HG03025 (cell line): Measurements from ENCODE around the gene XK.
"Not testable (repeated sequence)": the region's sequence is repeated elsewhere in the genome, so short reads cannot be mapped to it uniquely, and the experiment has no call there.

Experiments
- ATAC-seq: cut with Tn5 transposase; IDR thresholded peaks from one replicate; pipeline ENCODE4 v1.9.1; 2021; ENCODE audit warnings: mild to moderate bottlenecking, moderate library complexity; ENCODE audit not compliant: unreplicated experiment, low FRiP score

XK gene

DNA sequence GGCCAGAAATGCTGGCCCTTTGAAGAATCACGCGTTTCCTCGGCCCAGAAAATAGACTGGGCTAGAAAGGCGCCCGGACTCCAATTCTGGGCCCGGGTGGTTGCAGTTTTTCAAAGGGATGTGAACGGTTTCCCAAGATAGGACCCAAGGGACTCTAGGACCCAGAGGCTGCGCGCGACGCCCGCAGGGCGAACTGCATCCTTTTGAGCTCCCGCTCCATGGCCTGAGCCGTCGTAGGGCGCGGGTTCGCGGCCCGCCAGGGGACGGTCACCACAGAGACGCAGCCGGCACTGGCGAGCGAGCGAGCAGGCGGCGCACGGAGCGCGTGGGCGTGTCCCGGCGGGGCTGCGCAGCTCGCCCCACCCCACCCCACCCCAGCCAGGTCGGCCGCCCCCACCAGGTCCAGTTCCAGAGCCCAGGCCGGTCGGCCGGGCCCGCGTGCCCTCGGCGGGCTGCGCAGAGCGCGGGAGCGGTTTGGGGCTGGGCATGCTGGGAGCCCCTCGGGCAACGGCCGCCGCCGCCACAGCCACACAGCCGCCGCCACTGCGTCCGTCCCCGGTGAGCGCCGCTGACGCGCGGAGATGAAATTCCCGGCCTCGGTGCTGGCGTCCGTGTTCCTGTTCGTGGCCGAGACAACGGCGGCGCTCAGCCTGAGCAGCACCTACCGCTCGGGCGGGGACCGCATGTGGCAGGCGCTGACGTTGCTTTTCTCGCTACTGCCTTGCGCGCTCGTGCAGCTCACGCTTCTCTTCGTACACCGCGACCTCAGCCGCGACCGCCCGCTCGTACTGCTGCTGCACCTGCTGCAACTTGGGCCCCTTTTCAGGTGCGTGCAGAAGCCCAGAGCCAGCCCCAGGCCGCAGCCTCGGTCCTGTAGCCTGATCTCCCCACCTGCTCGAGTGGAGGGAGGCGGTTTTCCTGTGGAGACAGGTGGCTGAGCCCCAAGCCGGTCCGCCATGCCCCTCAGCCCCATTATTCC is at the start of gene XK:
Gene XK, plus strand, starts transcription at position 411 of the 979 bp plus-strand sequence. Its CDS starts 171 bp downstream, at position 582.
- peak; percentile 48 for ATAC-seq

- no peak for ATAC-seq
These were observed 47.5 kb upstream of the XK start for GRCh38 chrX:37638047-37638446.

DNA sequence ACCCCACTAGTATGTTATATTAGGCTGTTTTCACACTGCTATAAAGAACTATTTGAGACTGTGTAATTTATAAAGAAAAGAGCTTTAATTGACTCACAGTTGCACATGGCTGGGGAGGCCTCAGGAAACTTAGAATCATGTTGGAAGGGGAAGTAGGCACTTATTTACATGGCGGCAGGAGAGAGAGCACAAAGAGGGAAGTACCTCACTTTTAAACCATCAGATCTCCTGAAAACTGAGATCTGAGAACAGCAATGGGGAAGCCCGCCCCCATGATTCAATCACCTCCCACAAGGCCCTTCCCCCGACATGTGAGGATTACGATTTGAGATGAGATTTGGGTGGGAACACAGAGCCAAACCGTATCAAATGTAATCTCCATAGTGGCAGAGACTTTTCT is 45.4 kb upstream of the XK start:
- no peak for ATAC-seq

DNA sequence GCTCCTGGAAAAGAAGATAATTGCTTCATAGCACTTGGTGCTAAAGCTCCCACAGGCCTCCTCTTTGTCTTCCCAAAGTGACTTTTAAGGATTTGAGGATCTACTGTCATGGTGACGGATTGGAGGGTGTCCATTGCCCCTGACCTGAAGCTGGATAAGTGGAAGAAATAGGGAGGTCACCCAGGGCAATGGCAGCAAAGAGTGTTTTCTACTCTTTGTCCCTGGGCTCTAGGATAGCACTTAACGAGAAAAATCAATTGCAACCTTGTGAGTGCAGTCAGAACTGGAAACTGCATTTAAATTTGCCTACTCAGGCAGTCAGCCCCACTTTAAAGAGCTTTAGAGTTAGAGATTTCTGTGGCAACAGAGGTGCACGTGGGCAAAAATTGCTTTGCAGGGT is 43.7 kb upstream of the XK start:
- no peak for ATAC-seq

DNA sequence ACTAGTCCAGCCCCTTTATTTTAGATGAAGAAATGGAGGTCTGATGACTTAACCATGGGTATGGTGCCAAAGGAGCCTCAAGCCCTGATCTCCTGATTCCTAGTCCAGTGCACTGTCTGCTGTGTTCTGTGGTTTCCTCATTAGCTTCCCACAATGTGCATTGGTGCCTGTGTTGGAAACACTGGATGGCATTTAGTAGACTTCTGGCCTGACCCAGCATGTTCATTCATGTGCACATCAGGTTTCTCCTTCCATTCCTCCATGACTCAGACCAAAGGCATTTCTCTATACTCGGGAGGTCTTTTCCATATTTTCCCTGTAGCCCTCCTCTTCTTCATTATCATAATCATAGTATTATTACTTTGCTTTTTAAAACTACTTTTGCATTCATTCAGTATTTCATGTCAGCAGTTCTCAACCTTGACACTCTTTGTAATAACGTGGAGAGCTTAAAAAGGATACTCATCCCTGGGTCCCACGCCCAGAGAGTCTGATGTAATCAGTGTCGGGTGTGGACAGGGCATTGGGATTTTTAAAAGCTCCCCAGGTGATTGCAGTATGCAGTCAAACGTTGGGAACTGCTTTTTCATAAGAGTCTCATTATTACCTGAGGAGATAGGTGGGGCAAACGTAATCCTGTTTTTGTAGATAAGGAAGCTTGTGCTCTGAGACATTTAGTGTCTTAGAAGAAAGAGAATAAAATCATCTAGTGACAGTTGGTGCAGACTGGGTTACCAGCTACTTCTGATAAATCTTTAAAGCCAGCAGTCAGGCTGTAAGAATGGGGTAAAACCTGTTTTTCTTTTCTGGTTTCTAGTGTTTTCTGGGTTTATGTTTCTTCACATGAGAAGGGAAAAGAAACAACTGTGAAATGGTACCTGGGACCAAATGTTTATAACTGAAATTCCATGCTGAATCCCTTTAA is 40.9 kb upstream of the XK start:
- ATAC-seq, result no peak

- ATAC-seq, result no peak
These were observed 39.3 kb upstream of the XK start for GRCh38 chrX:37646254-37646653.

GRCh38 chrX:37650879-37651278 is 34.7 kb upstream of the XK start:
- ATAC-seq, result not testable (repeated sequence)

DNA sequence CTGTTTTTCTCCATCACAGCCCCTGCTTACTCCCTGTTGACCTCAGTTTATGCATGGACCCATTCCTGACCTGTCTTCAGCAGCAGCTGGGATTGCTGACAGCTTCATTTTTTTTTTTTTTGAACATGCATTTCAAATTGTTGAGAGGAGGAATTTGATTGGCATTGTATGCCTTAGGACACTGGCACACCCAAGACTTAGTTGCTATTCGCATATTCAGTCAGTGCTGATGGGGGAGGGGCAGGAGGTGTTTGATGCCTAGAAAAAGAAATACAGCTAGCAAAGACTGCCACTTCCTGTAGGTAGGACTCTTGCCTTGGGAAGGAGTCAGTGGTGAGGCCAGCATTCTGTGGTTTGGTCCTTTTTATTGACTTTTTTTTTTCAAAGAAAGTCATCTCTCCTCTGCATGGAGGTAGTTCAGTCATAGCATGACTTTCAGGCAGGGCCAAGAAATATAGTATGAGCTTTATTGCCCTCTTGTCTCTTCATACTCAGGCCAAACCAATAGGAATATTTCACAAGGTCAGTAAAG is 33.6 kb upstream of the XK start:
- no peak for ATAC-seq

GRCh38 chrX:37652589-37653231 is 32.9 kb upstream of the XK start:
- ATAC-seq, result no peak

DNA sequence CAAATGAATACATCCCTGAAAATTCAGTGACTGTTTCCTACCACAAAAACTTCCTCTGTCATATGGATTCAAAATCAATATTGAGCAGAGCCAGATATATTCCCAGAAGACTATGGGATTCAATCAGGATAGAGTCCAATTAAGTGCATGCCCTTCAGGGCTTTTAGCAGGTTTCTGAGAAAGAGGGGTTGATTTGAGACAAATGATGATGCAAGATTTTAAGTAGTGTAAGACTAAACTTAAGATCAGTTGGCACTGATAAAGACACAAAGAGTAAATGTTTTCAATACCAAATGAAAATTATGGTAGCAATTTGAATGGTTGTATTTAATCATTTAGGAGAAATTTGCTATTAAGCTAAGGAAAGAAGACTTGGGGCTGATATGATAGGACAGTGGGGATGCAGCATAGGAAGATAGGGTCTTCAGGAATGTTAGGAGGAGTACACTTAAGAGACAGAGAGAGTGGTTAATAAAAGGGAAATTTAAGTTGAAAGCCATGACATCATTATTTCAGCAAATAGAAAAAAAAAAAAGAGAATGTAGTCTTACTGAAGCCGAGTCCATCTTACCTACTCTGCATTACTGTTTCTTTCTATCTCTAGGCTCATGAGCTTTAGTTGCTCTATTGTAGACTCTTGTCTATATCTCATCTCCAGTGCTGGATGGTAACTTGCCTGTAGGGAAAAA is 32.0 kb upstream of the XK start:
- no peak for ATAC-seq

DNA sequence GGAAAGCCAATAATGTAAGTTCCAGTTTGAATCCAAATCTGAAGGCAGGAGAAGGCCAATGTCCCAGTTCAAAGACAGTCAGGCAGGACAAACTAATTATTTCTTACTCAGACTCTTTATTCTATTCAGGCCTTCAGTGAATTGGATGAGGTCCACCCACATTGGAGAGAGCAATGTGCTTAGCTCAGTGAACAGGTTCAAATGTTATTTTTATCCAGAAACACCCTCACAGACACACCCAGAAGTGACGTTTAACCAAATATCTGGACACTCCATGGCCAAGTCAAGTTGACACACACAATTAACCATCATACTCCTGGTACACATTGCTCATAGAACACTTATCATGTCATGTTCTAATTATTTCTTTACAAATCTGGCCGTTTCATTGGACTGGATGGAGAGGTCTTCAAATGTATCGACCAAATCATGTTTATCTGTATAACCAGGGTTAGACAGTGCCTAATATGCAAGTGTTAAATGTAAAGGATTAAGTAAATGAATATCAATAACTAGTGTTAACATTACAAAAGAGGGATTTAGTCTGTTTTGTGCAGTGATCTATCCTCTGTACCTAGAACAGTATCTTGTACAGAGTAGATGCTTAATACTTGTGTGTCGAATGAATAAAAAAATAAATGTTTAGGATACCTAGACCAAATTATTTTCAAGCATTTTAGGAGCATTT is 27.1 kb upstream of the XK start:
- no peak for ATAC-seq

GRCh38 chrX:37659047-37659446 is 26.5 kb upstream of the XK start:
- no peak for ATAC-seq

DNA sequence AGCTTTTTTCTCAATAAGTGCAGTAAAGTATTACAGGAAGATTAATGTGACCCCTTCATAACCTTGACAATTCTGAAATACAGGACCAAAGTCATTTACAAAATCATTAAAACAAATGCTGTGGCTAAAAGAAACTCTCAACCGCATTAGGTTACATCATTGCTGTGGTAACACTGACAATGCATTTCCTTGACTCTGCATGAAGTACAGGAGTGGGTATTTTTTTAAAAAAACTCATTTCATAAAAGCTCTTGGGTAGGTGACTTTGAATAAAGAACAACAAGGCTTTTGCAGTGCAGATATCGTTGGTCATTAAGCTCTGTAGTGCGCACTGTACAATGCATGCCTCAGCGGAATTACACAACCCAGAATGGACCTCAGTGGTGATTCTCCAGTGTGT is 23.4 kb upstream of the XK start:
- ATAC-seq, result no peak

DNA sequence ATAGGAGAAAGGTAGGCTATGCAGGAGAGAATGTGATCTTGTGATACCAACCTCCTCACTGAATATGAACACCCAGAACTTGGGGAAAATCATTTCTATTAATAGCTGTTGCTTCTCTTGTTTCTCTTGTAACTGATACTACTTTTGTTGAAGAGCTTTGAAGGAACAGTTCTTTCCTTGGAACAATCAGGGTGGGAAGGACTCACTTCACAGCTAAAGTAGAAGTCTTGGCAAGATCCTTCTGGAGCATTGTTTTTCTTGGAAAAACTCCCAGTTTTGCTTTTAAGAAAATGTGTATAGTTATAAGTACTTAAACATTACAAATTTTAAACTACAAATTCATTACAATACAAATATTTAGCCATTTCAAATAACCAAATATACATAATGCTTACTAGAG is 19.1 kb upstream of the XK start:
- no peak for ATAC-seq

DNA sequence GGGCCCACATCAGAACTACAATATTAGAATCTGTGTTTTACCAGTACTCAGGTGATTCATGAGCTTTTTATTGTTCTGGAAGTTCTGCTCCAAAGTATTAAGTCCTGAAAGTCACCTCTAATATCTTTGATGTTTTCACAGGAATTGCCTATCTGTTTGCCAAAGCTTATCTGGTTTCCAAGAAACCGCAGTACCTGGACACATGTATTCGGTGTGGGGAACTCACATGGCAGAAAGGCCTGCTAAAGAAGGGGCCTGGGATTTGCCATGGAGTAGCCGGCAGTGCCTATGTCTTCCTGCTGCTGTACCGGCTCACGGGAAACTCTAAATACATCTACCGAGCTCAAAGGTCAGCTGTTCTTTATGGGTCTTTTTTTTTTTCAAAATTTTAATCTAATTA is 18.4 kb upstream of the XK start:
- ATAC-seq, result no peak

- no peak for ATAC-seq
These were observed 13.0 kb upstream of the XK start for GRCh38 chrX:37672563-37672962.

GRCh38 chrX:37676811-37677210 is 8.8 kb upstream of the XK start:
- no peak for ATAC-seq

DNA sequence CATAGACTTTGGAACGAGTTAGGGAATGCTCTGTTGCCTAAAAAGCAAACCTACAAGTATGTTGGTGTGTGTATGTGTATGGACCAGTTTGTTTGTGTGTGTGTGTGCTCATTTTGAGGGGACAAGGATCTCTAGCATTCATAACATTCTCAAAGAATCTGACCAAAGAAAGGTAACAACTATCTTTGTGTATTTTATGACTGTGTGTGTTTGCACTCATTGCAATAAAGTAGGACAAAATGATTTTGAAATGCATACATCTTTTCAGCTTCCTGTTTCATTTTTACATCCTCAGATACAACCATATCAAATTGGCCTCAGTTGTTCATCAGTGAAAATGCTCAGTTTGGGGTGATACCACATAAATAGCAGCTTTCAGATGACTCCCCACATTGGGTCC is 8.3 kb upstream of the XK start:
- ATAC-seq, result peak; percentile 11

DNA sequence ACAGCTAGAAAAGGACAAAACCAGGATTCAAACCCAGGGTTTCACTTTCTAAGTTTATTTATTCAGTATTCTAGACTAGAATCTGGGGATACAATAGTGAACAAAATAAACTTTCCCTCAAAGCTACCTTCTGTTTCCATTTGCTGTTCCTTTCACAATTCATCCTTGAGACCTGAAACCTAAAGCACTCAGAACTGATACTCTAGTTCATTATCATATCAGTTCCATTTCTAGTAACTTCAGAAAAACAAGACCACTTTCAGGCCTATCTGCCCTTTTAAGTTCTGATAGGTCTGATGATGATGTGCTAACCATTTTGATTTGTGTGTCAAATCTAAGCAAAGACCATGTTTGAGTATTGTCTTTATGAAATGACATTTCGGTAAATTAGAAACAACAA is 7.8 kb upstream of the XK start:
- peak; percentile 90 for ATAC-seq
